HepG2 (cell line): ENCODE measurements around the gene CMTM2. TPM values are rescaled to one million over a fixed set of nuclear protein-coding genes. Genes with fewer than 3 reads are reported as not detected.
A peak's percentile ranks its signal among the peaks of the same experiment; 100 is the strongest.

Experiments
- CBX2 ChIP-seq, 2 experiments: fragments of 200-600 bp in 1 of 2; sonication (generic); formaldehyde crosslinking in 1 of 2; IDR thresholded peaks; 2 replicates each; pipeline versions ENCODE4 v1.7.0 to v1.8.1; 2018 to 2022; ENCODE audit warnings: low read depth in 2 of 2, low read length in 1 of 2, mild to moderate bottlenecking in 1 of 2, missing genetic modification reagents in 1 of 2
- CBX5 ChIP-seq: sonication (generic); formaldehyde crosslinking; IDR thresholded peaks from 2 replicates; pipeline ENCODE4 v1.4.0; 2020; ENCODE audit warnings: missing genetic modification reagents, borderline replicate concordance
- CCAR2 ChIP-seq: fragments of 200-400 bp; formaldehyde crosslinking; optimal IDR thresholded peaks from 2 replicates; pipeline ENCODE3; 2018; ENCODE audit warnings: low read depth, mild to moderate bottlenecking, low read length, moderate library complexity
- PAF1 ChIP-seq: IDR thresholded peaks from 2 replicates; pipeline ENCODE4 v1.6.1; 2016; ENCODE audit warnings: missing genetic modification reagents, missing compliant biosample characterization
- SKI ChIP-seq: fragments of 450-650 bp; IDR thresholded peaks from one replicate; pipeline ENCODE4 v1.6.1; 2018; ENCODE audit warnings: mild to moderate bottlenecking; ENCODE audit not compliant: partially characterized antibody
- ZNF207 ChIP-seq: fragments of 450-650 bp; IDR thresholded peaks from 2 replicates; pipeline ENCODE4 v1.6.1; 2016; ENCODE audit warnings: antibody characterized with exemption, borderline replicate concordance
- ZNF24 ChIP-seq: fragments of 450-650 bp; IDR thresholded peaks from 2 replicates; pipeline ENCODE4 v1.6.1; 2017; ENCODE audit warnings: antibody characterized with exemption, mild to moderate bottlenecking
- ZNF577 ChIP-seq: sonication (generic); formaldehyde crosslinking; IDR thresholded peaks from 2 replicates; pipeline ENCODE4 v1.4.0; 2020; ENCODE audit warnings: mild to moderate bottlenecking, low read depth, missing genetic modification reagents, borderline replicate concordance
- polyA plus RNA-seq, 8 experiments: library from polyadenylated mRNA; depleted of rRNA in 3 of 8; stranded (reverse) in 7 of 8; unstranded in 1 of 8; fragments of >200 nt; fragmentation: Illumina TruSeq in 4 of 8; extraction: Trizol in 4 of 8; gene quantifications; 2 replicates each; pipeline versions ENCODE4 v1.2.1 to v1.2.3, GENCODE V29; 2011 to 2016; ENCODE audit warnings: low read depth in 4 of 8, missing spikeins in 1 of 8, mixed read lengths in 1 of 8; ENCODE audit not compliant: insufficient read depth in 1 of 8
- total RNA-seq, 5 experiments: library from RNA; depleted of rRNA; stranded (reverse); fragments of >200 nt; fragmentation: Illumina TruSeq; extraction: Trizol; gene quantifications; 2 replicates each; pipeline ENCODE4 v1.2.3, GENCODE V29; 2016; ENCODE audit warnings: low read depth in 1 of 5
- TF ChIP-seq, protein P1 (sequence below): IDR thresholded peaks from 2 replicates; pipeline ENCODE4 v1.6.1; 2016; ENCODE audit warnings: low read depth, missing genetic modification reagents, missing compliant biosample characterization
- TF ChIP-seq, protein P2 (sequence below): sonication (generic); formaldehyde crosslinking; IDR thresholded peaks from 2 replicates; pipeline ENCODE4 v1.4.0; 2020; ENCODE audit warnings: missing genetic modification reagents
- TF ChIP-seq, protein P3 (sequence below): sonication (generic); formaldehyde crosslinking; IDR thresholded peaks from 2 replicates; pipeline ENCODE4 v1.4.0; 2020; ENCODE audit warnings: missing genetic modification reagents
- TF ChIP-seq, protein P4 (sequence below): sonication (generic); formaldehyde crosslinking; IDR thresholded peaks from 2 replicates; pipeline ENCODE4 v1.9.0; 2021; ENCODE audit warnings: missing genetic modification reagents, mild to moderate bottlenecking, borderline replicate concordance
- TF ChIP-seq, protein P5 (sequence below): IDR thresholded peaks from 2 replicates; pipeline ENCODE4 v1.6.1; 2016; ENCODE audit warnings: mild to moderate bottlenecking, missing biosample characterization, missing genetic modification reagents
- TF ChIP-seq, protein P6 (sequence below): sonication (generic); formaldehyde crosslinking; IDR thresholded peaks from 2 replicates; pipeline ENCODE4 v1.4.0; 2020; ENCODE audit warnings: mild to moderate bottlenecking, missing genetic modification reagents

Gene CMTM2
- total and polyA plus RNA-seq, 2 of the 13 experiments (the other 11 are each of a cell fraction or from before 2014, with no cell fraction given), result not detected

DNA sequence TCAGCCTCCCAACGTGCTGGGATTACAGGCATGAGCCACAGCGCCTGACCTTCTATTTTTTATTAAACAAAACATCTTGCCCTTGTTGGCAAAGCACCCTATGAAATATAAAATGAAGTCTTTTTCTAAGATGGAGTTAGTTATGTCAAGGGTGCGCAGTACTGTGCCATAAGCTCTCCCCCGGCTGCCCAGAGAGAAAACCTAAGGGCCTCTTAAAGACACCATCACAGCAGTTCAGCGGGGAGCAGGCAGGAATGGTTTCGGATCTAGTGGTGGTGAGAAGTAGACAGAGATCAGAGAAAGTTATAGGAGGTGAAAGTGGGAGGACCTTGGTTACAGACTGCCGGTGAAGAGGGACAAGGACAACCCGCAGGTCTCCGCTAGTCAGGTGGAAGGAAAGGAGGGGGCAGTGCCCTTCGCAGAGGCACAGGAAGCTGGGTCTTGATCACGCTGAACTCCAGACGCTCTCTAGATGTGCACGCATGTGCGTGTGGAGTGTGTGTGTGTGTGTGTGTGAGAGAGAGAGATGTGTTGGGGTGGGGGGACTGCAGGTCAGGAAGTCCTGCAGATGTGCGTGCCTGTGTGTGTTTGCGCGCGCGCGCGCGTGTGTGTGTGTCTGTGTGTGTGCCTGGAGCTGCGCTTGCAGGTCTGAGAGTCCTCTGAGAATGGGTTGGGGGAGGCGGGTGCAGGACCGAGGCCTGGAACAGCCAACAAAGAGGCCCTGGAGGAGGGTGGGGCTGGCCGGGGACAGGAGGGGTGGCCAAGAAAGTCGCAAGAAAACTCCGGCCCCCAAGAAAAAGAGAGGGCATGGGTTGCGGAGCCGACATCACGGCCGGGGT lies 24.5 kb downstream of the CMTM2 start (continued):
- TF ChIP-seq, protein P1, sequence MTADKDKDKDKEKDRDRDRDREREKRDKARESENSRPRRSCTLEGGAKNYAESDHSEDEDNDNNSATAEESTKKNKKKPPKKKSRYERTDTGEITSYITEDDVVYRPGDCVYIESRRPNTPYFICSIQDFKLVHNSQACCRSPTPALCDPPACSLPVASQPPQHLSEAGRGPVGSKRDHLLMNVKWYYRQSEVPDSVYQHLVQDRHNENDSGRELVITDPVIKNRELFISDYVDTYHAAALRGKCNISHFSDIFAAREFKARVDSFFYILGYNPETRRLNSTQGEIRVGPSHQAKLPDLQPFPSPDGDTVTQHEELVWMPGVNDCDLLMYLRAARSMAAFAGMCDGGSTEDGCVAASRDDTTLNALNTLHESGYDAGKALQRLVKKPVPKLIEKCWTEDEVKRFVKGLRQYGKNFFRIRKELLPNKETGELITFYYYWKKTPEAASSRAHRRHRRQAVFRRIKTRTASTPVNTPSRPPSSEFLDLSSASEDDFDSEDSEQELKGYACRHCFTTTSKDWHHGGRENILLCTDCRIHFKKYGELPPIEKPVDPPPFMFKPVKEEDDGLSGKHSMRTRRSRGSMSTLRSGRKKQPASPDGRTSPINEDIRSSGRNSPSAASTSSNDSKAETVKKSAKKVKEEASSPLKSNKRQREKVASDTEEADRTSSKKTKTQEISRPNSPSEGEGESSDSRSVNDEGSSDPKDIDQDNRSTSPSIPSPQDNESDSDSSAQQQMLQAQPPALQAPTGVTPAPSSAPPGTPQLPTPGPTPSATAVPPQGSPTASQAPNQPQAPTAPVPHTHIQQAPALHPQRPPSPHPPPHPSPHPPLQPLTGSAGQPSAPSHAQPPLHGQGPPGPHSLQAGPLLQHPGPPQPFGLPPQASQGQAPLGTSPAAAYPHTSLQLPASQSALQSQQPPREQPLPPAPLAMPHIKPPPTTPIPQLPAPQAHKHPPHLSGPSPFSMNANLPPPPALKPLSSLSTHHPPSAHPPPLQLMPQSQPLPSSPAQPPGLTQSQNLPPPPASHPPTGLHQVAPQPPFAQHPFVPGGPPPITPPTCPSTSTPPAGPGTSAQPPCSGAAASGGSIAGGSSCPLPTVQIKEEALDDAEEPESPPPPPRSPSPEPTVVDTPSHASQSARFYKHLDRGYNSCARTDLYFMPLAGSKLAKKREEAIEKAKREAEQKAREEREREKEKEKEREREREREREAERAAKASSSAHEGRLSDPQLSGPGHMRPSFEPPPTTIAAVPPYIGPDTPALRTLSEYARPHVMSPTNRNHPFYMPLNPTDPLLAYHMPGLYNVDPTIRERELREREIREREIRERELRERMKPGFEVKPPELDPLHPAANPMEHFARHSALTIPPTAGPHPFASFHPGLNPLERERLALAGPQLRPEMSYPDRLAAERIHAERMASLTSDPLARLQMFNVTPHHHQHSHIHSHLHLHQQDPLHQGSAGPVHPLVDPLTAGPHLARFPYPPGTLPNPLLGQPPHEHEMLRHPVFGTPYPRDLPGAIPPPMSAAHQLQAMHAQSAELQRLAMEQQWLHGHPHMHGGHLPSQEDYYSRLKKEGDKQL (CRISPR knock-in tag), result no peak
- TF ChIP-seq, protein P2, sequence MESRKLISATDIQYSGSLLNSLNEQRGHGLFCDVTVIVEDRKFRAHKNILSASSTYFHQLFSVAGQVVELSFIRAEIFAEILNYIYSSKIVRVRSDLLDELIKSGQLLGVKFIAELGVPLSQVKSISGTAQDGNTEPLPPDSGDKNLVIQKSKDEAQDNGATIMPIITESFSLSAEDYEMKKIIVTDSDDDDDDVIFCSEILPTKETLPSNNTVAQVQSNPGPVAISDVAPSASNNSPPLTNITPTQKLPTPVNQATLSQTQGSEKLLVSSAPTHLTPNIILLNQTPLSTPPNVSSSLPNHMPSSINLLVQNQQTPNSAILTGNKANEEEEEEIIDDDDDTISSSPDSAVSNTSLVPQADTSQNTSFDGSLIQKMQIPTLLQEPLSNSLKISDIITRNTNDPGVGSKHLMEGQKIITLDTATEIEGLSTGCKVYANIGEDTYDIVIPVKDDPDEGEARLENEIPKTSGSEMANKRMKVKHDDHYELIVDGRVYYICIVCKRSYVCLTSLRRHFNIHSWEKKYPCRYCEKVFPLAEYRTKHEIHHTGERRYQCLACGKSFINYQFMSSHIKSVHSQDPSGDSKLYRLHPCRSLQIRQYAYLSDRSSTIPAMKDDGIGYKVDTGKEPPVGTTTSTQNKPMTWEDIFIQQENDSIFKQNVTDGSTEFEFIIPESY (CRISPR knock-in tag), result no peak
- TF ChIP-seq, protein P3, sequence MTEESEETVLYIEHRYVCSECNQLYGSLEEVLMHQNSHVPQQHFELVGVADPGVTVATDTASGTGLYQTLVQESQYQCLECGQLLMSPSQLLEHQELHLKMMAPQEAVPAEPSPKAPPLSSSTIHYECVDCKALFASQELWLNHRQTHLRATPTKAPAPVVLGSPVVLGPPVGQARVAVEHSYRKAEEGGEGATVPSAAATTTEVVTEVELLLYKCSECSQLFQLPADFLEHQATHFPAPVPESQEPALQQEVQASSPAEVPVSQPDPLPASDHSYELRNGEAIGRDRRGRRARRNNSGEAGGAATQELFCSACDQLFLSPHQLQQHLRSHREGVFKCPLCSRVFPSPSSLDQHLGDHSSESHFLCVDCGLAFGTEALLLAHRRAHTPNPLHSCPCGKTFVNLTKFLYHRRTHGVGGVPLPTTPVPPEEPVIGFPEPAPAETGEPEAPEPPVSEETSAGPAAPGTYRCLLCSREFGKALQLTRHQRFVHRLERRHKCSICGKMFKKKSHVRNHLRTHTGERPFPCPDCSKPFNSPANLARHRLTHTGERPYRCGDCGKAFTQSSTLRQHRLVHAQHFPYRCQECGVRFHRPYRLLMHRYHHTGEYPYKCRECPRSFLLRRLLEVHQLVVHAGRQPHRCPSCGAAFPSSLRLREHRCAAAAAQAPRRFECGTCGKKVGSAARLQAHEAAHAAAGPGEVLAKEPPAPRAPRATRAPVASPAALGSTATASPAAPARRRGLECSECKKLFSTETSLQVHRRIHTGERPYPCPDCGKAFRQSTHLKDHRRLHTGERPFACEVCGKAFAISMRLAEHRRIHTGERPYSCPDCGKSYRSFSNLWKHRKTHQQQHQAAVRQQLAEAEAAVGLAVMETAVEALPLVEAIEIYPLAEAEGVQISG, result no peak; the same call in 1 of the 2 replicates
- peak; percentile 63 for TF ChIP-seq SKI
- TF ChIP-seq, protein P4, sequence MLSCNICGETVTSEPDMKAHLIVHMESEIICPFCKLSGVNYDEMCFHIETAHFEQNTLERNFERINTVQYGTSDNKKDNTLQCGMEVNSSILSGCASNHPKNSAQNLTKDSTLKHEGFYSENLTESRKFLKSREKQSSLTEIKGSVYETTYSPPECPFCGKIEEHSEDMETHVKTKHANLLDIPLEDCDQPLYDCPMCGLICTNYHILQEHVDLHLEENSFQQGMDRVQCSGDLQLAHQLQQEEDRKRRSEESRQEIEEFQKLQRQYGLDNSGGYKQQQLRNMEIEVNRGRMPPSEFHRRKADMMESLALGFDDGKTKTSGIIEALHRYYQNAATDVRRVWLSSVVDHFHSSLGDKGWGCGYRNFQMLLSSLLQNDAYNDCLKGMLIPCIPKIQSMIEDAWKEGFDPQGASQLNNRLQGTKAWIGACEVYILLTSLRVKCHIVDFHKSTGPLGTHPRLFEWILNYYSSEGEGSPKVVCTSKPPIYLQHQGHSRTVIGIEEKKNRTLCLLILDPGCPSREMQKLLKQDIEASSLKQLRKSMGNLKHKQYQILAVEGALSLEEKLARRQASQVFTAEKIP, result no peak
- TF ChIP-seq, protein P5, sequence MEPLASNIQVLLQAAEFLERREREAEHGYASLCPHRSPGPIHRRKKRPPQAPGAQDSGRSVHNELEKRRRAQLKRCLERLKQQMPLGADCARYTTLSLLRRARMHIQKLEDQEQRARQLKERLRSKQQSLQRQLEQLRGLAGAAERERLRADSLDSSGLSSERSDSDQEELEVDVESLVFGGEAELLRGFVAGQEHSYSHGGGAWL (CRISPR knock-in tag), result no peak; the same call in 1 of the 2 replicates
- TF ChIP-seq CBX2 (IDR thresholded peaks at IDR 0.05; ENCODE audit: low read depth, low read length), result no peak
- no peak for TF ChIP-seq CBX2 (CRISPR knock-in tag; IDR thresholded peaks at IDR 0.05; ENCODE audit: low read depth)
- TF ChIP-seq ZNF24, result no peak
- TF ChIP-seq ZNF577 (CRISPR knock-in tag), result no peak
- TF ChIP-seq CCAR2, result no peak
- TF ChIP-seq PAF1, result no peak
- TF ChIP-seq, protein P6, sequence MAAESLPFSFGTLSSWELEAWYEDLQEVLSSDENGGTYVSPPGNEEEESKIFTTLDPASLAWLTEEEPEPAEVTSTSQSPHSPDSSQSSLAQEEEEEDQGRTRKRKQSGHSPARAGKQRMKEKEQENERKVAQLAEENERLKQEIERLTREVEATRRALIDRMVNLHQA (CRISPR knock-in tag), result no peak
- no peak for TF ChIP-seq CBX5 (CRISPR knock-in tag)
- no peak for TF ChIP-seq ZNF207
